IPS DF 6.9 (cell line): Measurements from ENCODE around the gene VPS4B.

ENCODE experiments used
- DNase-seq: peaks from one replicate; pipeline ENCODE4 v3.0.0-alpha.2; 2013; ENCODE audit warnings: low read depth, low spot score
- H3K27ac ChIP-seq: one replicate; pipeline ENCODE4 v1.5.1; 2013; ENCODE audit warnings: low read length, control low read depth
- H3K27me3 ChIP-seq: 2 replicates; pipeline ENCODE4 v1.6.1; 2013; ENCODE audit warnings: mild to moderate bottlenecking, low read length; ENCODE audit not compliant: control insufficient read depth, insufficient read depth
- H3K36me3 ChIP-seq: 2 replicates; pipeline ENCODE4 v1.6.1; 2013; ENCODE audit warnings: low read length; ENCODE audit not compliant: control insufficient read depth, insufficient read depth
- H3K4me1 ChIP-seq: 2 replicates; pipeline ENCODE4 v1.6.1; 2013; ENCODE audit warnings: low read length; ENCODE audit not compliant: control insufficient read depth, insufficient read depth
- H3K4me3 ChIP-seq: 2 replicates; pipeline ENCODE4 v1.5.1; 2013; ENCODE audit warnings: mild to moderate bottlenecking, low read length
- H3K9me3 ChIP-seq: 2 replicates; pipeline ENCODE4 v1.6.1; 2013; ENCODE audit warnings: low read length, inconsistent platforms; ENCODE audit not compliant: control insufficient read depth, insufficient read depth
- WGBS: extraction: QIAGEN DNeasy Blood & Tissue Kit; methylation state at CpG from one replicate; pipeline ENCODE4 v1.1.7; 2013; ENCODE audit warnings: mixed read lengths, missing lambda C conversion rate; ENCODE audit not compliant: insufficient read length, insufficient coverage; 5-methylcytosine and 5-hydroxymethylcytosine counted together

VPS4B gene

DNA sequence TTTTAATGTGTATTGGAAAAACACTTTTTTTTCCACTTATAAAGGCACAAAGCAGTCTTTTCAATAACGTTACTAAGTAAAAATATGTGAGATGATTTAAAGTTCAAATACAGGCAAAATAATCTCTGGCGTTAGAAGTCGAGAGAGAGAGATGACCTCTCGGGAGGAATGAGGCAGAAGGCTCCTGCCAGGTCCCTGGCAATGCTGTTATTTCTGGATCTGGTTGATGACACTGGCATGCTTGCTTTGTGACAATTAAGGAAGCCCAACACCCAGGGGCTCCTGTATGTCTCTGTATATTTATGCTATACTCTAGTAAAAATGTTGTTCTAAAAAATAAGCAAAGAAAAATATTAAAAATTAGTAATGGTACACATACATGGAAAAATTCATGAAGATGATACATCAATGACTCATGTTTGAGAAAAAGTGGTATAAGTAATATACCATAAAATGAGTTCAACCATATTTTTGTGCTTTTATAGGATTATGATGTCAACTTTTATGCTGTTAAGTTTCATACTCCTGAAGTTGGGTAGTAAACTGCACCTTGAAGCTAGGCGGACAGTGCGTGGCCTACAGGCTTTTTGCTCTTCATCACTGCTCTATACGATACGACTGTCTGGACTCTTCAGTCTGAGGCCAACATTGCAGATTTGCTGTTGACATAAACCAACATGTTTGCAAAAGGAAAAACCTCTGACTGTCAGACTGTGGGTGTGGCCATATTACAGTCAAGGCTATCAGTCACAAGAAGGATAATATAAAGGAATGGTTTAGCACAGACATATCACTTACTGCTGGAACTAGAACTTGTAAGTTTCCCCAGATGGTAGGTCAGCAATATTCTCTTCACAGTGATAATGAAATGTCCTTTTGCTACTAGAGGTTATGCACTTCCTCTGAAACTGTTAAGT lies 19.8 kb downstream of the VPS4B start:
- H3K27me3 ChIP-seq, result no peaks in the 10 kb centered on the region
- no peak overlapping the region for H3K4me3 ChIP-seq
- no peak for DNase-seq
- H3K36me3 ChIP-seq, result peaks cover 4% of the 10 kb centered on the region; the same call in 1 of the 2 replicates
- no CpG with 5 or more reads among the region's 8 CpGs for WGBS
- H3K9me3 ChIP-seq, result no peaks in the 10 kb centered on the region
- H3K27ac ChIP-seq, result no peak overlapping the region
- no peaks in the 10 kb centered on the region for H3K4me1 ChIP-seq

DNA sequence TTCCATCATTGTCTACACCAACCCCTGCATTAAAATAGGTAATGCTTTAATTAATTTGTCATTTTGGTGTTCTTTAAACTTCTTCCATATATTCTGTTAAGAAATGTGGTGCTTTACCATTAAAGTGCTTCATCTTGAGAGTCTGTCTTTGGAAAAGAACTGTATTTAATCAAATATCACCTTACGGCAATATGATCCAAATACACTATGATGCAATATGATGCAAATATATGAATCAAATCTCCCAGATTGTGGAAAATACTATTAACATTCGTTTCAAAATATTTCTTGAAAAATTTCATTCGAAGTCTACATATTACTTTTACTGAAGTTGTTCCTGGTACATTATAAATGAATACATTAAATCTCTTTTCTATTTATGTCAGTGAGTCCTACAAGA lies 23.0 kb downstream of the VPS4B start:
- Histone ChIP-seq H3K27me3 (no peaks in the 10 kb centered on the region), H3K36me3 (peaks cover 7% of the 10 kb centered on the region; the same call in 1 of the 2 replicates), H3K9me3 (0 out of 2 replicates have a peak, but pooled peaks cover 1% of the 10 kb centered on the region), H3K4me1 (no peaks in the 10 kb centered on the region), H3K4me3 (no peak overlapping the region), H3K27ac (no peak overlapping the region)
- DNase-seq, result no peak
- WGBS, result 100% methylated on average over 2 of the region's 3 CpGs

DNA sequence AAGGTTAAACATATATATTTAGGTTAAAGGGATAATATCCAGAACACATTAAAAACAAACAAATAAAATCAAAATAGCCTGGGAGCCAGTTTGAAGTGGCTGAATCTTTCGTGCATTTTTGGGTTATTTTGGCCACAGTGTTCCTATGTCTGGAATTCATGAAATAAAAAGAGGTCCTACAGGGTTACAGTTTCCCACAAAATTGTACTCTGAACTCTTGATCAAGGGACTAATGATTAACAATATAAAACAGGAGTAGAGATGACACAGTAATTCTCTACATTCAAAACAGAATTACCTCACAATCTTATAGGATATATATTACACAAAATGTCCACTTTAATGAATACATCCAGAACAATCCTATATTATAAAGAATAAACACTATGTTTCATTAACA lies 24.9 kb downstream of the VPS4B start:
- no peaks in the 10 kb centered on the region for H3K4me1 ChIP-seq
- WGBS, result no CpG with 5 or more reads among the region's 1 CpG
- H3K36me3 ChIP-seq, result peaks cover 4% of the 10 kb centered on the region; the same call in 1 of the 2 replicates

DNA sequence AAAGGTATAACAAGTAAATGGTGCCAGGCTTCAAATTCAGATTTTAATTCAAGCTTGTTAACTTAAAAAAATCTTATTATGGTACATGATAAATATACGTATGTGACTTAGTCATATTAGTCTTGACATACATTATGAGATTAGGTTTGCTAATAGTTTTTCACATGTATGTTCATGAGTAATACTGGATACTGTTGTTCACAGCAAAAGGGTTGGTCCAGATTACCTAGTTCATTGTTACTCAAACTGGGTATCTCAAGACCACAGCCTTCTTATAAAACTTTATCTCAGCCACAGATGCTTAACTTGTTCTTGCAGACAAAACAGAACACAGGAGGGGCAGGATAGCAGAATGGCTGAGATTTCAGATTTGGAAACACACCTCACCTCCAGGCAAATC lies 26.8 kb downstream of the VPS4B start:
- H3K27ac ChIP-seq, result no peak overlapping the region
- H3K36me3 ChIP-seq, result peaks cover 4% of the 10 kb centered on the region; the same call in 1 of the 2 replicates
- no peaks in the 10 kb centered on the region for H3K27me3 ChIP-seq
- no peak overlapping the region for H3K4me3 ChIP-seq
- H3K9me3 ChIP-seq, result 0 out of 2 replicates have a peak, but pooled peaks cover 1% of the 10 kb centered on the region
- no peaks in the 10 kb centered on the region for H3K4me1 ChIP-seq
- no peak for DNase-seq
- no CpG with 5 or more reads among the region's 1 CpG for WGBS

More for the DNA sequence above, 24.9 kb downstream of the VPS4B start:
- no peak for DNase-seq
- 0 out of 2 replicates have a peak, but pooled peaks cover 1% of the 10 kb centered on the region for H3K9me3 ChIP-seq
- no peaks in the 10 kb centered on the region for H3K27me3 ChIP-seq
- H3K4me3 ChIP-seq, result no peak overlapping the region
- H3K27ac ChIP-seq, result no peak overlapping the region

DNA sequence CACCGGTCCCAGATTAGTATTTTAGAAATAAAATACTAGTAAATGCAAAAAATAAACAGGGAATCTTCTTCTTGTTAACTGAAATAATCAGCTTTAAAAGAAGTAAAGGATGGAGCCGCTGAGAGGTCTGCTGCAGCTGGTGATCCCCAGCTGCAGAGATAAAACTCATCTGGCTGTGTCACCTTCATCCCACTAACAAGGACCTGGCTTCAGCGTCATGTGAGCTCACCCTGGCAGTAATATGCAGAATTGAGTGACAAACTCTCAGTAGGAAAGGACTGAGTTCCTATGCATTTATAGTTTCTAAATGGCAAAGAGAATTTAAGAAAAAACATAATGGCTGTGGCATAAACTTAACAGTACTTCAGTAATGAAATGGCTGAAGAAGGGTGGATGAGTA lies 27.3 kb downstream of the VPS4B start:
- no CpG with 5 or more reads among the region's 3 CpGs for WGBS
- Histone ChIP-seq H3K27ac (no peak overlapping the region), H3K4me3 (no peak overlapping the region), H3K9me3 (0 out of 2 replicates have a peak, but pooled peaks cover 1% of the 10 kb centered on the region), H3K4me1 (no peaks in the 10 kb centered on the region), H3K36me3 (peaks cover 4% of the 10 kb centered on the region; the same call in 1 of the 2 replicates), H3K27me3 (no peaks in the 10 kb centered on the region)
- no peak for DNase-seq

DNA sequence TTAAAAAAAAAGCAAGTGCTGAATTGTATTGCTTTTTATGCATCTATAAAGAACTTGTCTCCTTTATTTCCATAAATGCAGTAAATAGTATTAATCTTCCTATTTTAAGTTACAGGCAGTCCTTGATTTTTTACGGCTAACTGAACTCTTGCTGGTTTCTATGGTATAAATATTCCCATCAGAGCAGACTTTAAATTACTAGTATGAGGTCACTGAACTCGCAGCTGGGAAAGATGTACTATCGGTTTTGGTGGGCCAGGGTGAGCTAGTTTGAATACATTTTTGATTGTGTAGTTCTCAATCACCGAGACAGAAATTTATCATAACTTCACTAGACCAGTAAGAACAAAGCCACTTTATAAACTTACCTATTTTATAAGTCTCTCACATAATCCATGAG lies 34.4 kb downstream of the VPS4B start:
- no peak for DNase-seq
- no peak overlapping the region for H3K27ac ChIP-seq
- H3K4me3 ChIP-seq, result no peak overlapping the region
- no peaks in the 10 kb centered on the region for H3K4me1 ChIP-seq
- H3K27me3 ChIP-seq, result no peaks in the 10 kb centered on the region
- H3K36me3 ChIP-seq, result no peaks in the 10 kb centered on the region
- WGBS, result no CpG with 5 or more reads among the region's 4 CpGs
- H3K9me3 ChIP-seq, result no peaks in the 10 kb centered on the region

DNA sequence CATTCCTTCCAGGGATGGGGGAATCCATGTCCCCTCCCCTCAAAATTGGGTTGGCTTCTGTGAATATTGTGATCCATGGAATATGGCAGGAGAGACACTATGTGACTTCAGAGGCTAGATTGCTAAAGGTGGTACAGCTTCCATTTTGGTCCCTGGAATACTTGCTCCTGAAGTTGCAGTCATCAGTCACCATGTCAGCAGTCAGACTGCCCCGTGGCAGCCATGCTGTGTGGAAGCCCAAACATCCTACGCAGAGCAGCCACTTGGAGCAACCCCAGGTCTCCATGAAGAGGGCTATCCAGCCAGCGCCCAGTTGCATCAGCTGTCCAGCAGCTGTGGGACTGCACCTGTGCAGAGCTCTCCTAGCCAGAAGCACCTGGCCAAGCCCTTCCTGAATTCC lies 39.4 kb downstream of the VPS4B start:
- Histone ChIP-seq H3K36me3 (no peaks in the 10 kb centered on the region), H3K27ac (no peak overlapping the region), H3K4me3 (no peak overlapping the region), H3K9me3 (no peaks in the 10 kb centered on the region), H3K27me3 (no peaks in the 10 kb centered on the region), H3K4me1 (no peaks in the 10 kb centered on the region)
- no peak for DNase-seq
- no CpG with 5 or more reads among the region's 3 CpGs for WGBS

DNA sequence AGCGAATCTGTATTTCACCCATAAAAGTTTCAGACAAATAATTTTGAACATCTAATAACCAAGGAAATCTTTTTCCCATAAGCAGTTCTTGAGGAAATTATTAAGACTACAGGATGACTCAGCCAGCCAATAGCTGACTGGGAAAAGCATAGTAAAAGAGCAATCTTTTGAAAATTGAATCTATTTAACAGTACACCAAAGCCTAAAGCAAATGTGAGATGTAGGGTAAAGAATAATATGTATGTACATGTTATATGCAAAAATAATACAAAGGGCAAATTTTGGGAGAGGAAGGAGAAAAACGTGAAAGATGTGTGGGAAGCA lies 42.7 kb downstream of the VPS4B start:
- Histone ChIP-seq H3K4me3 (no peak overlapping the region), H3K27ac (no peak overlapping the region), H3K4me1 (no peaks in the 10 kb centered on the region), H3K36me3 (no peaks in the 10 kb centered on the region), H3K9me3 (no peaks in the 10 kb centered on the region; the same call in 1 of the 2 replicates), H3K27me3 (no peaks in the 10 kb centered on the region)
- WGBS, result 100% methylated on average over 1 of the region's 2 CpGs
- no peak for DNase-seq

DNA sequence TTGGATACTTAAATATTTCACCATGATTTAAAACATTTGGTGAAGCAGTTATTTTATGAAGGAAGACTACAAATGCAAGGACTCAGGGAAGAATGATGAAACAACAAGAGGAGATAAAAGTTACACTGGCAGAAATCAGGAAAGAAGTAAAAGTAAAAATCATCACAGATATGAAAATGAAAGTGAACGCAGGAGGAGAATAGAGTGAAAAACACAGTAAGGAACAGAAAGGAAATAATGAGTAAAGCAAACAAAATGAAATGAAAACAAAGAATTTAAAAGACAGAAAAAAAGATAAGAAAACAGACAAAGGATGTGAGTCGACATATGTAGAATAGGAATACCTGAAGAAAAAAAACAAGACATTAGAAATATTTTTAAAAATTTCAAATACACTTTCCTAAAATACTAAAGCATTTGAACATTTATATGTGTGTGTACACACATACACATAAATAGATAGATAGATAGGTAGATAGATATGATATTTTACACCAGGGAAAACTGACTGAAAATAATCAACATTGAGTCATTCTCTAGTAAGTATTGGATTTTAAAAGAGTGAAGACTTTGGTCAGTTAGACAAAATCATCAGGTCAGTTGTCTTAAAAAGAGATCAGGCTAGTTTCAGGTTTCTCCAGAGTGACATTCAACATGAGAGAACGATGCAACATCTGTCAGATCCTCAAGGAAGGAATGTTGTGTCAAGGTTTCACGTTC lies 43.2 kb downstream of the VPS4B start:
- no CpG with 5 or more reads among the region's 4 CpGs for WGBS
- H3K9me3 ChIP-seq, result no peaks in the 10 kb centered on the region; the same call in 1 of the 2 replicates
- DNase-seq, result no peak
- no peaks in the 10 kb centered on the region for H3K36me3 ChIP-seq
- no peaks in the 10 kb centered on the region for H3K27me3 ChIP-seq
- no peaks in the 10 kb centered on the region for H3K4me1 ChIP-seq
- no peak overlapping the region for H3K27ac ChIP-seq
- H3K4me3 ChIP-seq, result no peak overlapping the region

DNA sequence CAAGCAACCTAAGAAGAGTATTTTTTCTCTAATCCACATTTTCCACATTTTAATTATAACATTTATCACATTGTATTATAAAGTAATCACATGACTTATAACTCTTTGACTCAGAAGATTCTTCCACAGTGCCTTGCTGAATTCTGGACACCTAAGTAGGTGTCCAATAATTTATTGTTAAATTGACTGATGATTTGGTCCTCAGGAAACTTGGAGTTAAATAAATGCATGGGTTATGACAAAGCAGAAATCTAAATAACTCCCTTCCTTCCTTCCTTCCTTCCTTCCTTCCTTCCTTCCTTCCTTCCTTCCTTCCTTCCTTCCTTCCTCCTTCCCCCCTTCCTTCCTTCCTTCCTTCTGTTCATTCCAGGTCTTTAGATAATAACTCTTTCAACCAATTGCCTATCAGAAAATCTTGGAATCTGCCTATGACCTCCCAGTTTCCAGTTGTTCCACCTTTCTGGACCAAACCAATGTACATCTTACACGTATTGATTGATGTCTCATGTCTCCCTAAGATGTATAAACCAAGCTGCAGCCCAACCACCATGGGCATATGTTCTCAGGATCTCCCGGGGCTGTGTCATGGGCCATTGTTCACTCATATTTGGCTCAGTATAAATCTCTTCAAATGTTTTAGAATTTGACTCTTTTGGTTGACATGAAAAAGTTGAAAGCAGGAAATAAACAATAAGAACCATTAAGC lies 44.8 kb downstream of the VPS4B start:
- no peak overlapping the region for H3K27ac ChIP-seq
- no peaks in the 10 kb centered on the region for H3K4me1 ChIP-seq
- no peaks in the 10 kb centered on the region; the same call in 1 of the 2 replicates for H3K9me3 ChIP-seq
- DNase-seq, result no peak
- H3K27me3 ChIP-seq, result no peaks in the 10 kb centered on the region
- no peak overlapping the region for H3K4me3 ChIP-seq
- no CpG with 5 or more reads among the region's 2 CpGs for WGBS
- no peaks in the 10 kb centered on the region for H3K36me3 ChIP-seq
